NCI-H748 treated with DMSO at 0.1 percent for 48 hours (cell line): ENCODE data around the gene OOSP2.
"Not testable (repeated sequence)": the region's sequence is repeated elsewhere in the genome, so short reads cannot be mapped to it uniquely, and the experiment has no call there.

Experiments used
- DNase-seq: peaks from one replicate; lab custom pipeline; 2025; lab: John Stamatoyannopoulos, UW

The OOSP2 gene, protein sequence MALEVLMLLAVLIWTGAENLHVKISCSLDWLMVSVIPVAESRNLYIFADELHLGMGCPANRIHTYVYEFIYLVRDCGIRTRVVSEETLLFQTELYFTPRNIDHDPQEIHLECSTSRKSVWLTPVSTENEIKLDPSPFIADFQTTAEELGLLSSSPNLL

DNA sequence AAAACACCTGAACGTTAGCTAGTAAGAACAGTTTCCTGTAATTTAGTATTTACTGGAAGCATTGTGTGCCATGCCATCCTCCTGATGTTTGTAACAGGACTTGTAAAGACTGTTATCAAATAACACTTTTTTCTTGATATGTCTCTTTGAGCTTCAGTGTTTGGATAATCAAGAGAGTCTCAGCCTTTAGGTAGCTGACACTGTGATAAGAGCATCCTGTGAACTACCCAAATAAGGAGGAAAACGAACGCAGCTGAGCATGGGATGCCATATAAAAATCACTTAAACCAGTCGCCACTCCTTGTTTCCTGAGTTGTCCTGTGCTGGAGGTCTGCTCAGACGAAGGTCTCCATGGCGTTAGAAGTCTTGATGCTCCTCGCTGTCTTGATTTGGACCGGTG, at the start of gene OOSP2:
OOSP2 (plus strand) TSS at position 301 of the 400 bp plus-strand sequence; CDS start at position 352, 51 bp downstream.
- DNase-seq = no peak

GRCh38 chr11:59990421-59990820, 49.8 kb upstream of the OOSP2 start:
- no peak for DNase-seq

GRCh38 chr11:59992425-59992824, 47.8 kb upstream of the OOSP2 start:
- no peak for DNase-seq

DNA sequence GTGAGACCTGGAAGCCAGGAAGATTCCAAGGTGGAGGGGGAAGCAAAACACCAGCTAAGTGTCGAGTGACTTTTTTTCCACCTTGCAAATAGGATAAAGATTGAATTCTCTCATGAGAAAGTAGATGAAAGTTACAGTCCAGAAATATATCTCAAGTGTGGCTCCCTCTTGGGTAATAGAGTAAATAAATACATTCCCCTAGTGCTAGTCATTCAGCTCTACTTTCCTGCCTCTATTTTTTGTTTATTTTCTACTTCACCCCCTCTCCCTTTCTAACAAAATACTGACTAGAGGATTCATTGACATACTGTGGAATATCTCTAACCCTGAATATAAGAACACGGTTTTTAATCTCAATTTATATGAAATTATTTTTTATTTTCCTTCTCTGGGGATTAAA, 42.4 kb upstream of the OOSP2 start:
- DNase-seq = no peak

- no peak for DNase-seq
These were observed 40.5 kb upstream of the OOSP2 start for GRCh38 chr11:59999691-60000090.

GRCh38 chr11:60003729-60004128, 36.5 kb upstream of the OOSP2 start:
- no peak for DNase-seq

DNA sequence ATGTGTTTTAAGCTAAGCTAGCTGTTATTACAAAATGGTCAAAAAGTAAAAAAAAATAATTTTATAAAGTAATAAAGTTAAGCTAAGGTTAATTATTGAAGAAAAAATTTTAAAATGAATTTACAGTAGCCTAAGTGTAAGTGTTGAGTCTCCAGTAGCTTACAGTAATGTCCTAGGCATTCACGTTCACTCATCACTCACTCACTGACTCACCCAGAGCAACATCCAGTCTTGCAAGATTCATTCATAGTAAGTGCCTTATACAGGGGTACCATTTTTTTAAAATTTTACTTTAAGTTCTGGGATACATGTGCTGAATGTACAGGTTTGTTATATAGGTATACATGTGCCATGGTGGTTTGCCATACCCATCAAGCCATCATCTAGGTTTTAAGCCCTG, 34.8 kb upstream of the OOSP2 start:
- DNase-seq = no peak

- no peak for DNase-seq
These were observed 23.3 kb upstream of the OOSP2 start, which contains the start of gene OOSP4B for GRCh38 chr11:60016881-60017280. Gene OOSP4B (plus strand): TSS chr11:60017181.

DNA sequence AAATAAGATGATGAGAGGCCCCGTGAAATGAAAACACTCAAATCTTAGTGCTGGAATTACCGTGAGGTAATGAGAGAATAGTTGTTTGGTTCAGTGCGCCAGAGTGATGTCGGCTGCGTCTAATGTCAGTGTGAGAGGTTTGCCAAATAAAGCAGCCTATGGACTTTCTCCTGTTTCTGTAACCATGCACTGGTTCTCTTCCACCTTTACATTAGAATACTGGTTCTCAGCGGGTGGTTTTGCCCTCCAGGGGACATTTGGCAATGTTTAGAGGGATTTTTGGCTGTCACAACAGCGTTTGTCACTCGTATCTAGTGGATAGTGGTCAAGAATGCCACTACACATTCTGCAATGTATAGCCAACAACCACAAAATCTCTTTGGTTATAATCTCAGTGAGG, 22.2 kb upstream of the OOSP2 start:
- no peak for DNase-seq

GRCh38 chr11:60020376-60020775, 19.8 kb upstream of the OOSP2 start:
- not testable (repeated sequence) for DNase-seq

DNA sequence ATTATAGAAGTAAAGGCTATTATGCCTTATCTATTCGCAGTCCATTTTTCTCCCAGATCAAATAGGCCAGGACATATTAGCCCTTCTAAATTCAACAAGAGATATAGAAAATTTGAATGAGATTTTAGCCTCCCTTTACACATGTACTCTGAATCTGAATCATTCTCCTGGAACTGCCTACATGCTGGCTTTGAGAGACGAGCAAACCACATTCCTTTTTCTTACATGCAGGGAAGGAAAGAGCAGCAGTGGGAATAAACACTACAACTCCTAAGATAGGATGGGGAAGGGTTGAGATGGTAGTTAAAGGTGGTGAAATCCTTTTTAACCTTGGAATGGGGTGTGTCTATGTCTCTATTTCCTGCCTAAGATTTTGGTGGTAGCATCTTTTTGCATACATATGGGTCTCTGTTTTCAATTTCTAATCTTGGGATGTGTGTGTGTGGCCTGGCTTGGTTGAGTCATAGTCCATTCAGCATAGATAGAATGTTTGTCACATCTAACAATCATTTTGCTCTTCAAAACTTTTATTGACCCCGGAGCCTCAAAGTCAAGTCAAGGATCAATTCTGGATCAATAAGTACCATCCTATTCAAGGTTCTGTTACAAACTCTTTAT, 11.1 kb upstream of the OOSP2 start:
- DNase-seq = no peak

GRCh38 chr11:60050422-60050821, 10.2 kb downstream of the OOSP2 start:
- not testable (repeated sequence) for DNase-seq

- DNase-seq = not testable (repeated sequence)
These were observed 10.6 kb downstream of the OOSP2 start for GRCh38 chr11:60050839-60051238.

- no peak for DNase-seq
These were observed 16.2 kb downstream of the OOSP2 start, which contains the start of gene MS4A3 for GRCh38 chr11:60056349-60056969. Gene MS4A3 (plus strand): TSS chr11:60056665. CDS start chr11:60061161, 4,496 bp downstream.

DNA sequence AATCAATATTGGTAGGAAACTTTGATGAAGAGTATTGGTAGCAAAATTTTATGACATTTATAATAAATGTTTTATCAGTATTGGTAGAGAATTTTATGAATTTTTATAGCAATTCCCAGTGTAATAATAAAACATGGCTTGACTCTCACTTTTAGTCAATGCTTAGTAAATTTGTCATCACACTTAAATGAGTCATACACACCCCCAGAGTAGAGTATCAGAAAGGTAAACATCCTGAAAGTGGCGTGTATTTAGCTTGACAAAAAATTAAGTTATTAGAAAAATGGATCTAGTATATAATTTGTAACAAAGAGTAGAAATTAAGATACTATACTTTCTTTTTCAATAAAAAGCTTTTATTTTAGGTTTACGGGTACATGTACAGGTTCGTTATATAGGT, 18.8 kb downstream of the OOSP2 start:
- DNase-seq = no peak

DNA sequence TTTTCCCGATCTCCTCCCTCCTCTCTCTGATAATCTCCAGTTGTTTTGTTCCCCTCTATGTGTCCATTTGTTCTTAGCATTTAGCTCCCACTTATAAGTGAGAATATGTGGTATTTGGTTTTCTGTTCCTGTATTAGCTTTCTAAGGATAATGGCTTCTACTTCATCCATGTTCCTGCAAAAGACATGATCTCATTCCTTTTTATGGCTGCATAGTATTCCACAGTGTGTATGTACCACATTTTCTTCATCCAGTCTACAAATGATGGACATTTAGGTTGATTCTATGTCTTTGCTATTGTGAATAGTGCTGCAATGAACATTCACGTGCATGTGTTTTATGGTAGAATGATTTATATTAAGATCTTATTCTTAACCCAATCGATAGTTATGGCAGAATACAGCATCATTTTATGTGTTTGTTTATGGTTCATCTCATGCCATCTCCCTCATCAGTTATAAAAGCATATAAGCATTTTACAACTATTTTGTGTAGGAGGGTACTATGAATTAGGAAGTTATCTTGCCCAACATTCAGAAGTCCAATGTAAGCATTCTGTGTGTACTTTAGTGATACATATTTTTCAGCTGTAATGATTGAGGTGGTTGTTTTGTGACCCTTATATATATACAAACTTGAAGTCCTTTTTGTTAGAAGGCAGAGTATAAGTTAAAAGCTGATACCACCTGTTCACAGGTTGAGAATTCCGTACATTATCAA, 19.5 kb downstream of the OOSP2 start:
- DNase-seq = no peak

DNA sequence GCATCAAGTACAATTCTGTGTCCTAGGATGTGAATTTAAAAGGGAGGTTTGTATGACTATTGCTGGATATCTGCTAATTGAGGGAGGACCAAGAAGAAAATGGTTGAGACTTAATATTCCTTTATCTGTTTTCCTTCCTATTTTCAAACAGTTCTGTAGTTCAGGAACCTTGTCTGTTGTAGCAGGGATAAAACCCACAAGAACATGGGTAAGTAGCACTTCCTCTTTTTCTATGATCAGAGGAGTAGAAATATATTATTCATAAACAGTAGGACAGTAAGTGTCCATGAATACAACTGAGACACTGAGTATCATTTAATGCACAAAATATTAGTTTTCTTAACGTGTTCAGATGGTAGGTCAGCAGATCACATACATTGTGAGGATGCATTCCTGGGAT, 23.9 kb downstream of the OOSP2 start:
- DNase-seq = no peak

- no peak for DNase-seq
These were observed 25.6 kb downstream of the OOSP2 start for GRCh38 chr11:60065801-60066200.

- DNase-seq = no peak
These were observed 29.2 kb downstream of the OOSP2 start for GRCh38 chr11:60069450-60069849.

DNA sequence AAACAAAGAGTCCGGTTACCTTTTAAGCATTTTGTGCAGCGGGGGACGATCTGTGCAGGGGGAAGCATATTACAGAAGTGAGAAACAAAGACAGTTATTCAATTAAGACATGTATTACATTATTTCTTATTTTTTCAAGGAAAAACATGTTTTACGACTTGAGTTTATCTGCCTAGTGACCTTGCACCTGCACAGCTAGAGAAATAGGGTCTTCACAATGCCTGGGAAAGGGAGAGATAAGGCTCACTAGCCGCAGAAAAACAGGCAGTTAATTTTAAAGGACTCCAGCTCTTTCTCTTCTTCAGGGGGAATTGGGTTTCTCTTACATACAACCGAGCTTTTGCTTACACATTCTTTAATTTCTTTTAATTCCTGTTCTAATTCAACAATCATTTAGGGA, 31.4 kb downstream of the OOSP2 start:
- not testable (repeated sequence) for DNase-seq

DNA sequence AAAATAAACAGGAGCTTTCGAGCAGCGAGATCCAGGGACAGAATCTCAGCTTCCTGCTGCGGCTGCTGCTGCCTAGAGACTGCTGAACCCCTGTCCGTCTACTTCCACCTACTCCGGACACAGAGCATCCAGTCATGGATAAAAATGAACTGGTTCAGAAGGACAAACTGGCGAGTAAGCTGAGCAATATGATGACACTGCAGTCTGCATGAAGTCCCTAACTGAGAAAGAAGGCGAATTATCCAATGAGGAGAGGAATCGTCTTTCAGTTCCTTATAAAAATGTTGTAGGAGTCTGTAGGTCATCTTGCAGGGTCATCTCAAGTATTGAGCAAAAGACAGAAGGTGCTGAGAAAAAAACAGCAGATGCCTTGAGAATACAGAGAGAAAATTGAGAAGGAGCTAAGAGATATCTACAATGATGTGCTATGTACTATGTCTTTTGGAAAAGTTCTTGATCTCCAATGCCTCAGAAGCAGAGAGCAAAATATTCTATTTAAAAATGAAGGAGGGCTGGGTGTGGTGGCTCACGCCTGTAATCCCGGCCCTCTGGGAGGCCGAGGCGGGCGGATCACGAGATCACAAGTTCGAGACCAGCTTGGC, 37.1 kb downstream of the OOSP2 start:
- DNase-seq = no peak

DNA sequence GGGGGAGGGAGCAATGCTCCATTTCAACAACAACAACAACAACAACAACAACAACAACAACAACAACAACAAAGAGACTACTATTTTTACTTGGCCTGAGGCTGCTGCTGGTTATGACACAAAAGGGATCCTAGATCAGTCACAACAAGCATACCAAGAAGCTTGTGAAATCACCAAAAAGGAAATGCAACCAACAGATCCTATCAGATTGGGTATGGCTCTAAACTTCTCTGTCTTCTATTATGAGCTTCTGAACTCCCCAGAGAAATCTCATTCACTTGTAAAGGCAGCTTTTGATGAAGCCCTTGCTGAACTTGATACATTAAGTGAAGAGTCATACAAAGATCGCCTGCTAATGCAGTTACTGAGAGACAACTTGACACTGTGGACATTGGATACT, 37.8 kb downstream of the OOSP2 start:
- no peak for DNase-seq
